ENCODE results near the gene VAV1. TPM values are rescaled to one million over a fixed set of nuclear protein-coding genes. Genes with fewer than 3 reads are reported as not detected.
"Not testable (repeated sequence)": the region's sequence is repeated elsewhere in the genome, so short reads cannot be mapped to it uniquely, and the experiment has no call there.

VAV1 gene
- total RNA-seq, 1 experiment from 2014 or later, result 0.05 TPM

DNA sequence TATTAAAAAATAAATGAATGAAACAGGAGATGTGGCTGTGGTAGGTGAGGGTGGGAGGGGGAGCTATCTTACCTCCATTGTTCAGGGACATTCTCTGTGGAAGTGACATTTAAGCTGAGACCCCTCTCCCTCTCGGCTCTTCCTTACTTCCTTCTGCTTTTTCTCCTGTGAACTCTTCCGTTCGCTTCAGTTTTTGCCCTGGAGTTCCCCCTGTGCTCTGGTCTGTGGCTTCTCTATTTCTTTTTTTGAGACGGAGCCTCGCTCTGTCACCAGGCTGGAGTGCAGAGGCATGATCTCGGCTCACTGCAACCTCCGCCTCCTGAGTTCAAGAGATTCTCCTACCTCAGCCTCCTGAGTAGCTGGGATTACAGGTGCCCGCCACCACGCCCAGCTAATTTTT lies 58.6 kb downstream of the VAV1 start:
- CTCF ChIA-PET; H3K4me1 ChIP-seq (ENCODE audit: control insufficient read depth, insufficient read depth, low read length); BruUV-seq (replicated peaks); H3K27ac ChIP-seq (ENCODE audit: low read length); in situ Hi-C loops (cut with HindIII; ENCODE audit: low pct_unique_long_range_greater_than_20kb, low sequenced_read_pairs); ATAC-seq; H3K27me3 ChIP-seq (ENCODE audit: control insufficient read depth, insufficient read depth, low read length); H3K36me3 ChIP-seq (ENCODE audit: control insufficient read depth, insufficient read depth, low read length); intact Hi-C loops (cut with micrococcal nuclease; ENCODE audit: unreplicated experiment); POLR2A ChIA-PET; DNase-seq (ENCODE audit: low read depth, low spot score); H3K9me3 ChIP-seq (ENCODE audit: control insufficient read depth, insufficient read depth, low read depth, low read length); H3K4me3 ChIP-seq (ENCODE audit: low read depth in 2 of 2, low read length in 2 of 2): not testable (repeated sequence)

DNA sequence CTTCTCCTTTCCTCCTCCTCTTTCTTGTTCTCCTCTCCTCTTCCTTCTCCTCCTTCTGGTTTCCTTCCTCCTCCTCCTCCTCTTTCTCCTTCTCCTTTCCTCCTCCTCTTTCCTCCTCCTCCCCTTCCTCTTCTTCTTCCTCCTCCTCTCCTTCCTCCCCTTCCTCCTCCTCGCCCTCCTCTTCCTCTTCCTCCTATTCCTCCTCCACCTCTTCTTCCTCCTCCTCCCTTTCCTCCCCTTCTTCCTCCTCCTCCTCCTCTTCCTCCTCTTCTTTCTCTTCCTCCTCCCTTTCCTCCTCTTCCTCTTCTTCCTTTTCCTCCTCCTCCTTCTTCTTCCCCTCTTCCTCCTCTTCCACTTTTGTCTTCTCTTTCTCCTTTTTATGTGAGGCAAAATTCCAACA lies 59.9 kb downstream of the VAV1 start:
- Histone ChIP-seq H3K4me3 (ENCODE audit: low read depth in 2 of 2, low read length in 2 of 2) (no peak overlapping the region), H3K36me3 (ENCODE audit: control insufficient read depth, insufficient read depth, low read length) (no peaks in the 10 kb centered on the region), H3K4me1 (ENCODE audit: control insufficient read depth, insufficient read depth, low read length) (no peaks in the 10 kb centered on the region), H3K9me3 (ENCODE audit: control insufficient read depth, insufficient read depth, low read depth, low read length) (no peaks in the 10 kb centered on the region), H3K27ac (ENCODE audit: low read length) (no peak overlapping the region), H3K27me3 (ENCODE audit: control insufficient read depth, insufficient read depth, low read length) (no peaks in the 10 kb centered on the region)
- in situ Hi-C loops (cut with HindIII; ENCODE audit: low pct_unique_long_range_greater_than_20kb, low sequenced_read_pairs), result no loop called here
- POLR2A ChIA-PET, result no interaction called here
- intact Hi-C loops (cut with micrococcal nuclease; ENCODE audit: unreplicated experiment), result no loop called here
- TF ChIP-seq REST (IDR thresholded peaks at IDR 0.05; ENCODE audit: insufficient read depth in 1 of 2, low read depth in 2 of 2, low read length in 1 of 2), result no peak
- DNase-seq (ENCODE audit: low read depth, low spot score) (no peak), ATAC-seq (no peak)
- BruUV-seq (replicated peaks), result no TSS peak
- CTCF ChIA-PET, result no interaction called here

GRCh38 chr19:6833166-6833790 lies 60.8 kb downstream of the VAV1 start:
- intact Hi-C loops (cut with micrococcal nuclease; ENCODE audit: unreplicated experiment) (no loop called here), in situ Hi-C loops (cut with HindIII; ENCODE audit: low pct_unique_long_range_greater_than_20kb, low sequenced_read_pairs) (no loop called here)
- Histone ChIP-seq H3K9me3 (ENCODE audit: control insufficient read depth, insufficient read depth, low read depth, low read length) (no peaks in the 10 kb centered on the region), H3K4me1 (ENCODE audit: control insufficient read depth, insufficient read depth, low read length) (no peaks in the 10 kb centered on the region), H3K27me3 (ENCODE audit: control insufficient read depth, insufficient read depth, low read length) (no peaks in the 10 kb centered on the region), H3K27ac (ENCODE audit: low read length) (no peak overlapping the region), H3K36me3 (ENCODE audit: control insufficient read depth, insufficient read depth, low read length) (no peaks in the 10 kb centered on the region), H3K4me3 (ENCODE audit: low read depth in 2 of 2, low read length in 2 of 2) (no peak overlapping the region)
- no peak for TF ChIP-seq POLR2AphosphoS5 (IDR thresholded peaks at IDR 0.05; ENCODE audit: low read depth, low read length)
- TF ChIP-seq TCF7L2 (IDR thresholded peaks at IDR 0.05; ENCODE audit: low read depth, low read length), result no peak
- TF ChIP-seq CTCF (IDR thresholded peaks at IDR 0.05), result no peak
- no peak for TF ChIP-seq REST (IDR thresholded peaks at IDR 0.05; ENCODE audit: insufficient read depth in 1 of 2, low read depth in 2 of 2, low read length in 1 of 2)
- TF ChIP-seq SIN3A (IDR thresholded peaks at IDR 0.05; ENCODE audit: borderline replicate concordance, insufficient read depth, low read depth, low read length), result no peak
- no TSS peak for BruUV-seq (replicated peaks)
- DNase-seq (ENCODE audit: low read depth, low spot score) (no peak), ATAC-seq (no peak)
- CTCF ChIA-PET, result no interaction called here
- POLR2A ChIA-PET, result no interaction called here
